H1 (cell line): Measurements from ENCODE around the gene FTSJ3. TPM values are rescaled to one million over a fixed set of nuclear protein-coding genes. Genes with fewer than 3 reads are reported as not detected.
A peak's percentile ranks its signal among the peaks of the same experiment; 100 is the strongest.

Experiments used
- CTCF ChIA-PET: fragments of 300-600 bp; sonication (Branson Sonifier 250); formaldehyde crosslinking; loops from one replicate; lab custom pipeline; 2021; ENCODE audit not compliant: partially characterized antibody; lab: Charles Lee
- POLR2A ChIA-PET: fragments of 300-600 bp; sonication (Branson Sonifier 250); formaldehyde crosslinking; loops from one replicate; lab custom pipeline; 2021; ENCODE audit warnings: inconsistent platforms; ENCODE audit not compliant: partially characterized antibody; lab: Charles Lee
- DNase-seq, 2 experiments: peaks; one replicate each; pipeline versions ENCODE4 v3.0.0 to v3.0.0-alpha.2; 2010 to 2022; ENCODE audit warnings: low spot score in 2 of 2, low read depth in 1 of 2, mixed read lengths in 1 of 2
- FAIRE-seq: peaks from 2 replicates; lab custom pipeline; 2011; peaks lifted over from hg19 to GRCh38; lab: Jason Lieb, UNC
- H2AFZ ChIP-seq: 2 replicates; pipeline ENCODE4 v1.8.1; 2012; ENCODE audit warnings: low read length, inconsistent platforms
- H2AK5ac ChIP-seq: 2 replicates; pipeline ENCODE4 v1.6.1; 2013; ENCODE audit warnings: low read depth, low read length
- H2BK120ac ChIP-seq: replicated peaks from 2 replicates; pipeline ENCODE3; 2013; ENCODE audit warnings: low read depth, low read length, inconsistent platforms
- H2BK12ac ChIP-seq: 2 replicates; pipeline ENCODE4 v1.6.1; 2013; ENCODE audit warnings: low read depth, low read length
- H2BK15ac ChIP-seq: 2 replicates; pipeline ENCODE4 v1.6.1; 2013; ENCODE audit warnings: low read length
- H2BK20ac ChIP-seq: 2 replicates; pipeline ENCODE4 v1.6.1; 2013; ENCODE audit warnings: low read length
- H2BK5ac ChIP-seq: 2 replicates; pipeline ENCODE4 v1.6.1; 2013; ENCODE audit warnings: low read depth, low read length
- H3K14ac ChIP-seq: 2 replicates; pipeline ENCODE4 v1.6.1; 2013; ENCODE audit warnings: inconsistent platforms; ENCODE audit not compliant: insufficient read length
- H3K18ac ChIP-seq: 2 replicates; pipeline ENCODE4 v1.6.1; 2013; ENCODE audit warnings: low read length; ENCODE audit errors: extremely low read depth
- H3K23ac ChIP-seq: 2 replicates; pipeline ENCODE4 v1.6.1; 2013; ENCODE audit warnings: inconsistent platforms; ENCODE audit not compliant: insufficient read length
- H3K23me2 ChIP-seq: 2 replicates; pipeline ENCODE4 v1.6.1; 2013; ENCODE audit warnings: low read depth, low read length
- H3K27ac ChIP-seq: 2 replicates; pipeline ENCODE4 v1.6.1; 2011; ENCODE audit warnings: low read depth, low read length, inconsistent platforms
- H3K27me3 ChIP-seq, 4 experiments: replicated peaks in 1 of 4; 1 replicate in 1 of 4; 2 replicates in 3 of 4; pipeline versions ENCODE4 v1.6.1 to v1.8.1; 2011 to 2013; ENCODE audit warnings: low read length in 3 of 4, mild to moderate bottlenecking in 3 of 4, inconsistent platforms in 2 of 4, mixed read lengths in 2 of 4, moderate library complexity in 1 of 4; ENCODE audit not compliant: control insufficient read depth in 3 of 4, insufficient read depth in 3 of 4; ENCODE audit errors: extremely low read depth in 1 of 4
- H3K36me3 ChIP-seq, 4 experiments: 2 replicates each; pipeline versions ENCODE4 v1.6.1 to v1.8.1; 2011 to 2013; ENCODE audit warnings: mild to moderate bottlenecking in 4 of 4, low read length in 3 of 4, moderate library complexity in 2 of 4, control low read depth in 1 of 4, inconsistent platforms in 1 of 4; ENCODE audit not compliant: insufficient read depth in 4 of 4, control insufficient read depth in 2 of 4
- H3K4ac ChIP-seq: replicated peaks from 2 replicates; pipeline ENCODE3; 2013; ENCODE audit warnings: low read length, low read depth, mixed read lengths, inconsistent platforms; ENCODE audit not compliant: insufficient read length
- H3K4me1 ChIP-seq, 4 experiments: replicated peaks in 1 of 4; 1 replicate in 1 of 4; 2 replicates in 3 of 4; pipeline versions ENCODE4 v1.6.1 to v1.8.1; 2011 to 2013; ENCODE audit warnings: low read length in 3 of 4, inconsistent platforms in 2 of 4, mixed read lengths in 1 of 4; ENCODE audit not compliant: insufficient read depth in 4 of 4, control insufficient read depth in 3 of 4
- H3K4me2 ChIP-seq, 2 experiments: 2 replicates each; pipeline versions ENCODE4 v1.6.1 to v1.8.1; 2011 to 2013; ENCODE audit warnings: low read depth in 2 of 2, low read length in 2 of 2, control low read depth in 1 of 2, inconsistent platforms in 1 of 2, mild to moderate bottlenecking in 1 of 2; ENCODE audit not compliant: insufficient read depth in 1 of 2
- H3K4me3 ChIP-seq, 4 experiments: fragments of 200-600, 300-600 bp in 1 of 4; sonication (generic), shearing (Covaris generic), sonication (Bioruptor Twin) in 1 of 4; 2 replicates each; pipeline versions ENCODE4 v1.5.1 to v1.8.1; 2011 to 2016; ENCODE audit warnings: low read length in 4 of 4, low read depth in 3 of 4, control low read depth in 2 of 4, inconsistent platforms in 2 of 4, mild to moderate bottlenecking in 2 of 4, mixed read lengths in 1 of 4, moderate library complexity in 1 of 4; ENCODE audit not compliant: insufficient read depth in 2 of 4; ENCODE audit errors: extremely low read depth in 1 of 4
- H3K56ac ChIP-seq: replicated peaks from 2 replicates; pipeline ENCODE3; 2013; ENCODE audit warnings: low read depth, mild to moderate bottlenecking, mixed read lengths, low read length, inconsistent platforms; ENCODE audit not compliant: insufficient read length
- H3K79me1 ChIP-seq: 2 replicates; pipeline ENCODE4 v1.6.1; 2013; ENCODE audit warnings: low read depth, low read length, control low read depth
- H3K79me2 ChIP-seq, 2 experiments: 2 replicates each; pipeline versions ENCODE4 v1.6.1 to v1.8.1; 2012 to 2013; ENCODE audit warnings: low read length in 2 of 2, mild to moderate bottlenecking in 2 of 2, inconsistent platforms in 1 of 2; ENCODE audit not compliant: insufficient read depth in 2 of 2, control insufficient read depth in 1 of 2
- H3K9ac ChIP-seq, 4 experiments: replicated peaks in 1 of 4; 1 replicate in 1 of 4; 2 replicates in 3 of 4; pipeline versions ENCODE4 v1.6.1 to v1.8.1; 2011 to 2013; ENCODE audit warnings: low read depth in 3 of 4, low read length in 3 of 4, control low read depth in 2 of 4, mild to moderate bottlenecking in 2 of 4, moderate library complexity in 2 of 4, inconsistent platforms in 1 of 4; ENCODE audit errors: extremely low read depth in 1 of 4
- H3K9me3 ChIP-seq, 2 experiments: 2 replicates each; pipeline versions ENCODE4 v1.6.1 to v1.8.1; 2012 to 2013; ENCODE audit warnings: mild to moderate bottlenecking in 2 of 2, moderate library complexity in 2 of 2, control low read depth in 1 of 2, inconsistent platforms in 1 of 2, low read depth in 1 of 2, low read length in 1 of 2, mixed read lengths in 1 of 2; ENCODE audit not compliant: insufficient read depth in 2 of 2
- H4K20me1 ChIP-seq, 2 experiments: replicated peaks in 1 of 2; 2 replicates each; pipeline versions ENCODE3 to v1.8.1; 2011 to 2013; ENCODE audit warnings: inconsistent platforms in 2 of 2, low read length in 2 of 2, mild to moderate bottlenecking in 1 of 2; ENCODE audit not compliant: insufficient read depth in 2 of 2, control insufficient read depth in 1 of 2
- H4K5ac ChIP-seq: 2 replicates; pipeline ENCODE4 v1.6.1; 2013; ENCODE audit warnings: low read length, low read depth, mixed read lengths, inconsistent platforms; ENCODE audit not compliant: insufficient read length
- H4K8ac ChIP-seq: 2 replicates; pipeline ENCODE4 v1.8.0; 2013; ENCODE audit warnings: mild to moderate bottlenecking, moderate library complexity, low read length, inconsistent platforms; ENCODE audit not compliant: insufficient read depth; ENCODE audit errors: extremely low read depth
- H4K91ac ChIP-seq: replicated peaks from 2 replicates; pipeline ENCODE3; 2013; ENCODE audit warnings: low read length, mixed read lengths, inconsistent platforms; ENCODE audit not compliant: insufficient read length
- CEBPB ChIP-seq: IDR thresholded peaks from 2 replicates; pipeline ENCODE4 v1.6.1; 2012; ENCODE audit warnings: low read depth, low read length
- CHD1 ChIP-seq: IDR thresholded peaks from 2 replicates; pipeline ENCODE4 v1.6.1; 2012; ENCODE audit warnings: low read depth, low read length, improper control_type of control experiment
- EGR1 ChIP-seq: IDR thresholded peaks from 2 replicates; pipeline ENCODE4 v1.6.1; 2011; ENCODE audit warnings: low read depth, low read length, borderline replicate concordance
- FOSL1 ChIP-seq: IDR thresholded peaks from 2 replicates; pipeline ENCODE4 v1.6.1; 2011; ENCODE audit warnings: mild to moderate bottlenecking, low read depth, low read length, moderate library complexity; ENCODE audit not compliant: insufficient read depth
- GABPA ChIP-seq: IDR thresholded peaks from 2 replicates; pipeline ENCODE4 v1.6.1; 2011; ENCODE audit warnings: mild to moderate bottlenecking, low read length, moderate library complexity, borderline replicate concordance; ENCODE audit not compliant: insufficient read depth
- KDM5A ChIP-seq: fragments of 200-600 bp; IDR thresholded peaks from 2 replicates; pipeline ENCODE4 v1.7.1; 2012; ENCODE audit warnings: mild to moderate bottlenecking, low read length, inconsistent platforms, mixed read lengths
- NRF1 ChIP-seq: IDR thresholded peaks from 2 replicates; pipeline ENCODE4 v1.6.1; 2011; ENCODE audit warnings: mild to moderate bottlenecking, low read depth, low read length, improper control_type of control experiment
- TAF1 ChIP-seq: IDR thresholded peaks from 2 replicates; pipeline ENCODE4 v1.6.1; 2011; ENCODE audit warnings: mild to moderate bottlenecking, low read depth, low read length
- TAF7 ChIP-seq: optimal IDR thresholded peaks from 2 replicates; pipeline ENCODE3; 2011; ENCODE audit warnings: low read depth, mild to moderate bottlenecking, inconsistent platforms, low read length, moderate library complexity, borderline replicate concordance
- TCF12 ChIP-seq: IDR thresholded peaks from 2 replicates; pipeline ENCODE4 v1.6.1; 2011; ENCODE audit warnings: low read depth, mild to moderate bottlenecking, low read length
- YY1 ChIP-seq: IDR thresholded peaks from 2 replicates; pipeline ENCODE4 v1.6.1; 2011; ENCODE audit warnings: low read depth, mild to moderate bottlenecking, low read length
- WGBS, 2 experiments: shearing (Covaris generic) in 1 of 2; methylation state at CpG; one replicate each; pipeline versions ENCODE4 v1.1.6 to v1.1.7; 2013 to 2015; ENCODE audit warnings: low lambda C conversion rate in 2 of 2, mixed read lengths in 2 of 2, inconsistent platforms in 1 of 2, low coverage in 1 of 2, missing lambda C conversion rate in 1 of 2; ENCODE audit not compliant: insufficient replicate concordance in 2 of 2, insufficient coverage in 1 of 2, insufficient read length in 1 of 2; ENCODE audit errors: extremely low coverage in 1 of 2, missing lambda C conversion rate in 1 of 2; 5-methylcytosine and 5-hydroxymethylcytosine counted together
- polyA plus RNA-seq, 7 experiments: library from polyadenylated mRNA; depleted of rRNA in 3 of 7; stranded (reverse) in 5 of 7; unstranded in 2 of 7; fragments of >200 nt in 5 of 7; fragments of 200-250 nt in 2 of 7; gene quantifications; 1 replicate in 5 of 7; 2 replicates in 1 of 7; 4 replicates in 1 of 7; pipeline versions ENCODE4 v1.2.1 to v1.2.3, GENCODE V29; 2011 to 2013; ENCODE audit warnings: missing spikeins in 2 of 7, mixed read lengths in 2 of 7
- total RNA-seq: library from RNA; stranded (reverse); fragmentation: NEBNext Ultra II Directional; extraction: Animal tissue kit (Norgen Biotek cat#: 25700); gene quantifications from 2 replicates; pipeline ENCODE4 v1.2.1, GENCODE V29; 2021
- TF ChIP-seq, protein P1 (sequence below): IDR thresholded peaks from 2 replicates; pipeline ENCODE4 v1.6.1; 2011; ENCODE audit warnings: low read depth, mild to moderate bottlenecking, low read length; ENCODE audit not compliant: insufficient read depth

FTSJ3 gene
- total and polyA plus RNA-seq, 2 of the 8 experiments (the other 6 are each of a cell fraction or from before 2014, with no cell fraction given): 42.7 to 77.2 TPM

GRCh38 chr17:63834431-63835166, 7.1 kb upstream of the FTSJ3 start:
- Histone ChIP-seq H3K14ac (no peak overlapping the region), H2BK15ac (no peak overlapping the region), H4K91ac (no peak overlapping the region), H3K36me3 (peaks cover 37 to 55% (median 51%) of the 10 kb centered on the region in 4 experiments), H4K5ac (no peak overlapping the region), H2AK5ac (no peak overlapping the region), H3K4me3 (no peak overlapping the region), H3K18ac (no peak overlapping the region), H3K27ac (no peak overlapping the region), H4K8ac (no peak overlapping the region), H2AFZ (no peak overlapping the region), H2BK20ac (no peak overlapping the region), H3K79me2 (peaks cover 0 to 22% of the 10 kb centered on the region in 2 experiments; a peak in 3 of 4 replicates), H2BK120ac (no peak overlapping the region), H3K56ac (no peak overlapping the region), H3K79me1 (peaks cover 20% of the 10 kb centered on the region), H2BK5ac (no peak overlapping the region), H3K9me3 (no peaks in the 10 kb centered on the region), H3K4me2 (no peak overlapping the region), H2BK12ac (no peak overlapping the region), H3K4ac (no peak overlapping the region), H3K27me3 (no peaks in the 10 kb centered on the region), H3K9ac (no peak overlapping the region), H3K23me2 (no peaks in the 10 kb centered on the region; the same call in 1 of the 2 replicates), H4K20me1 (peaks cover 3 to 24% of the 10 kb centered on the region in 2 experiments), H3K23ac (no peak overlapping the region), H3K4me1 (peaks cover 3 to 20% (median 16%) of the 10 kb centered on the region in 4 experiments)
- ChIA-PET POLR2A (interaction anchor here (1.1 to 32.3 kb wide), 8 partner anchors 3 to 94 kb away, joined by 3 to 593 read pairs (median 7); partner anchors contain the start of genes CCDC47, DDX42, FTSJ3 and PSMC5), CTCF (interaction anchor here (0.6 to 5.2 kb wide), 18 partner anchors 10 to 124 kb away, joined by 3 to 61 read pairs (median 4); no protein-coding TSS in a partner anchor)
- DNase-seq (peak; percentile 54 to 70), FAIRE-seq (no peak)
- 65% methylated on average over 11 of the region's 13 CpGs; no CpG with 5 or more reads in 1 of the 2 experiments for WGBS, 2 experiments
- TF ChIP-seq TCF12 (no peak), TAF1 (no peak), TAF7 (no peak), GABPA (no peak), CEBPB (no peak), FOSL1 (no peak), YY1 (0 out of 2 replicates have a peak, but pooled peaks have one; percentile 31), CHD1 (no peak), EGR1 (no peak), KDM5A (no peak), NRF1 (no peak)
- TF ChIP-seq, protein P1, sequence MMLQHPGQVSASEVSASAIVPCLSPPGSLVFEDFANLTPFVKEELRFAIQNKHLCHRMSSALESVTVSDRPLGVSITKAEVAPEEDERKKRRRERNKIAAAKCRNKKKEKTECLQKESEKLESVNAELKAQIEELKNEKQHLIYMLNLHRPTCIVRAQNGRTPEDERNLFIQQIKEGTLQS: no peak
